Nephron (organoid): ENCODE measurements around the gene SLC16A1.
"Not testable (repeated sequence)": the region's sequence is repeated elsewhere in the genome, so short reads cannot be mapped to it uniquely, and the experiment has no call there.

Experiments used
- H3K27ac Mint-ChIP-seq, 3 experiments: 2 replicates each; pipeline ENCODE4 v1.8.0; 2020; ENCODE audit warnings: mixed read lengths in 3 of 3, mild to moderate bottlenecking in 2 of 3, moderate library complexity in 1 of 3
- H3K27me3 Mint-ChIP-seq: 2 replicates; pipeline ENCODE4 v1.8.0; 2021; ENCODE audit warnings: low read depth, mild to moderate bottlenecking, moderate library complexity, mixed read lengths
- H3K36me3 Mint-ChIP-seq: 2 replicates; pipeline ENCODE4 v1.8.0; 2020; ENCODE audit warnings: low read depth, mixed read lengths
- H3K4me1 Mint-ChIP-seq: 2 replicates; pipeline ENCODE4 v1.8.0; 2020; ENCODE audit warnings: mixed read lengths
- H3K4me3 Mint-ChIP-seq, 3 experiments: 2 replicates each; pipeline ENCODE4 v1.8.0; 2020; ENCODE audit warnings: mild to moderate bottlenecking in 3 of 3, mixed read lengths in 3 of 3, moderate library complexity in 2 of 3
- H3K9me3 Mint-ChIP-seq: 2 replicates; pipeline ENCODE4 v1.8.0; 2020; ENCODE audit warnings: mixed read lengths
- TF ChIP-seq, protein P1 (sequence below), 3 experiments: fragments of 200-600 bp; sonication (generic); IDR thresholded peaks; one replicate each; pipeline ENCODE4 v1.5.0; 2021; ENCODE audit warnings: antibody characterized with exemption in 3 of 3; ENCODE audit not compliant: unreplicated experiment in 3 of 3

Gene SLC16A1

DNA sequence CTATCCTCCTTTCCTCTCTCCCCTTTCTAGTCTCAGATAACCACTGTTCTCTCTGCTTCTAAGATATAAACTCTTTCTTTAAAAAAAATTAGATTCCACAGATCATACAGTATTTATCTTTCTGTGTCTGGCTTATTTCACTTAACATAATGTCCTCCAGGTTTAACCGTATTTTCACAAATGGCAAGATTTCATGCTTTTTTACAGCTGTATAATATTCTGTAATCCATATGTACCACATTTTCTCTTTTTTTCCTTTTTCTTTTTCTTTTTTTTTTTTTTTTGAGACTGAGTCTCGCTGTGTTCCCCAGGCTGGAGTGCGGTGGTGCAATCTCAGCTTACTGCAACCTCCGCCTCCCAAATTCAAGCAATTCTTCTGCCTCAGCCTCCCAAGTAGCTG, 5.1 kb upstream of the SLC16A1 start:
- Mint-ChIP-seq H3K4me1 (peaks cover 20% of the 10 kb centered on the region), H3K9me3 (no peaks in the 10 kb centered on the region), H3K27me3 (no peaks in the 10 kb centered on the region), H3K36me3 (peaks cover 47% of the 10 kb centered on the region), H3K4me3 (no peak overlapping the region), H3K27ac (no peak overlapping the region)
- TF ChIP-seq, protein P1, sequence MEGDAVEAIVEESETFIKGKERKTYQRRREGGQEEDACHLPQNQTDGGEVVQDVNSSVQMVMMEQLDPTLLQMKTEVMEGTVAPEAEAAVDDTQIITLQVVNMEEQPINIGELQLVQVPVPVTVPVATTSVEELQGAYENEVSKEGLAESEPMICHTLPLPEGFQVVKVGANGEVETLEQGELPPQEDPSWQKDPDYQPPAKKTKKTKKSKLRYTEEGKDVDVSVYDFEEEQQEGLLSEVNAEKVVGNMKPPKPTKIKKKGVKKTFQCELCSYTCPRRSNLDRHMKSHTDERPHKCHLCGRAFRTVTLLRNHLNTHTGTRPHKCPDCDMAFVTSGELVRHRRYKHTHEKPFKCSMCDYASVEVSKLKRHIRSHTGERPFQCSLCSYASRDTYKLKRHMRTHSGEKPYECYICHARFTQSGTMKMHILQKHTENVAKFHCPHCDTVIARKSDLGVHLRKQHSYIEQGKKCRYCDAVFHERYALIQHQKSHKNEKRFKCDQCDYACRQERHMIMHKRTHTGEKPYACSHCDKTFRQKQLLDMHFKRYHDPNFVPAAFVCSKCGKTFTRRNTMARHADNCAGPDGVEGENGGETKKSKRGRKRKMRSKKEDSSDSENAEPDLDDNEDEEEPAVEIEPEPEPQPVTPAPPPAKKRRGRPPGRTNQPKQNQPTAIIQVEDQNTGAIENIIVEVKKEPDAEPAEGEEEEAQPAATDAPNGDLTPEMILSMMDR (IDR thresholded peaks at IDR 0.05; ENCODE audit: unreplicated experiment in 3 of 3), result no peak

DNA sequence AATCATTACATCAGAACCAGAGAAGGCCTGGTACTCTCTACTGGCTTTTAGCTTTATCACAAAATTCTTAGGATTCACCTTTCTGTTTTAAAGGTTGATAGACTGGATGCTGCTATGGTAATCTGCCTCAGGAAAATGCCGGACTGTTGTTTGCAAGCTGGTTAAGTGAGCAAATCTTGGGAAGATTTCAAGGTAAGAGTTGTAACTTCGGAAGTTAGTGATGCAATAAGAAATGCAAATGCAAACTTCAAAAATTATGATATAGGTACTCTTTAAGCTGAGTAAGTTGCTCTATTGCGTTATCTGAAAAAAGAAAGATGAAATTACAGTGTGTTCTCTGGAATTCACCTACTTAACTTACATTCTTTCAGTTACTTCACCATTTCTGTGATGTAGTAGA, 4.4 kb upstream of the SLC16A1 start:
- Mint-ChIP-seq H3K4me3 (peak overlapping the region in 1 of 3 experiments; percentile 58), H3K27me3 (no peaks in the 10 kb centered on the region), H3K9me3 (no peaks in the 10 kb centered on the region), H3K36me3 (peaks cover 42% of the 10 kb centered on the region), H3K27ac (no peak overlapping the region), H3K4me1 (peaks cover 20% of the 10 kb centered on the region)
- TF ChIP-seq, protein P1 (IDR thresholded peaks at IDR 0.05; ENCODE audit: unreplicated experiment in 3 of 3), result no peak

DNA sequence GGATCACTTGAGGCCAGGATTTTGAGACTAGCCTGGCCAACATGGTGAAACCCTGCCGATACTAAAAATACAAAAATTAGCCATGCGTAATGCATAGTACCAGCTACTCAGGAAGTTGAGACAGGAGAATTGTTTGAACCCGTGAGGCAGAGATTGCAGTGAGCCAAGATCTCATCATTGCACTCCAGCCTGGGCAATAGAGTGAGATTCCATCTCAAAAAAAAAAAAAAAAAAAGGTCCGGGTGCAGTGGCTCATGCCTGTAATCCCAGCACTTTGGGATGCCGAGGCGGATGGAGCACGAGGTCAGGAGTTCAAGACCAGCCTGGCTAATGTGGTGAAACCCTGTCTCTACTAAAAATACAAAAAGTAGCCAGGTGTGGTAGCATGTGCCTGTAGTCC, 2.2 kb upstream of the SLC16A1 start:
- H3K4me3 Mint-ChIP-seq, result peak overlapping the region; percentile 41 to 99 (median 98)
- H3K36me3 Mint-ChIP-seq, result peaks cover 36% of the 10 kb centered on the region
- H3K9me3 Mint-ChIP-seq, H3K27me3 Mint-ChIP-seq, H3K27ac Mint-ChIP-seq: not testable (repeated sequence)
- H3K4me1 Mint-ChIP-seq, result peaks cover 41% of the 10 kb centered on the region

DNA sequence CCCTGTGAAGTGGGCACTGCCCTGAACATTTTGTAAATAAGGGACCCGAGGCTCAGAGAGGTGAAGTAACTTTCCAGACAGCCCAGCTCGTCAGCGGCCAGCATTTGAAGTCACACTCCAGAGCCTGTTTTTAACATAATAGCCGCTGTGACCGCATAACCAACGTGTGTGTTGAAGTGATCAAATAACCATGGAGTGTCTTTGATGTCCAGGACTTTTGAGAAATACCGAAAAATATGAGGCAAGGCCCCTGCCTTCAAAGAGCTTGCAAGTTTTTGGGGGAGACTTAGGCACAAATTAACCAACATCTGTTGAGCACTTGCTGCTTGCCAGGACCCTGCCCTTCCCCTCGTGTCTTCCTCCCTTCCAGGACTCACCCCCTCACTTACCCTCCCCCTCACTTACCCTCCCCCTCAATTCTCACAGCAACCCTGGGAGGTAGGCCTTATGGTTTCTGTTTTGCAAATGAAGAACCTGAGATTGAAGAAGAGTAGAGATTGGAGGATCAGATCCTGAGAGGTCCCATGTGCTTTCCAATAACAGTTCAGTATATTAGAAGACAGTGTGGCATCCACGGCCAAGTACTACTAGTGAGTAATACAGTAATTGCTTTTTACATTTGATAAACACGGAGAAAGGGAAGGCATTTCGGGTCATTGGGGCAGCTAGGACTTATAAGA, 1.3 kb upstream of the SLC16A1 start:
- Mint-ChIP-seq H3K4me3 (peak overlapping the region; percentile 98 to 99 (median 99)), H3K27ac (peak overlapping the region; percentile 64 to 95 (median 82)), H3K27me3 (no peaks in the 10 kb centered on the region), H3K9me3 (no peaks in the 10 kb centered on the region), H3K4me1 (peaks cover 41% of the 10 kb centered on the region), H3K36me3 (peaks cover 27% of the 10 kb centered on the region)
- TF ChIP-seq, protein P1 (IDR thresholded peaks at IDR 0.05; ENCODE audit: unreplicated experiment in 3 of 3), result no peak

DNA sequence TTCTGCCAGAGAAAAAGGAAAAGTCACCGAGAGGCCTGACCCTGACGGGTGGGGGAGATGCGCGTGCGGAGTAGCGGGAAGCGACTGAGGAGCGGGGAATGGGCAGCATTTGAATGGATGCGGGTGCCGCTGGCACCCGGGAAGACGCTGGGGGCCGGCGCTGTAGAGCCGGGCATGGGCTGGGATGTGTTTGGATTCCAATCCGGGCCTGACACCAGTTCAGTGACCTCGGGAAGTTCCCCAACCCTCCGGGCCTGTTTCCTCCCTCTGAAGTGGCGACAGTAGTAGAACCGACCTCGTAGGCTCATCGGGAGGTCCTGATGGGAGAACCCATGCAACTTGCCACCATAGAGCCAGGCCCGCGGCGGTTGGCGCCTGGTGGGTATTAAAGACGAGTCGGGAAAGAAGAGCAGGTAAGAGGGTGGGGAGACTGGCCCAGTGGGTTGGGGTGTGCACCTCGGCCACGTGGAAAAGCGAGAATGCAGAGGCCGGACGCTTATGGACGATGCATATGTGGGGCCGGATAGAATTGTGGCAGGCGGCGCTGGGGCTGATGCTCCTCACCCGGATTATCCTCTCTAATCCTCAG, 642 bp upstream of the SLC16A1 start:
- Mint-ChIP-seq H3K9me3 (no peaks in the 10 kb centered on the region), H3K4me1 (peaks cover 45% of the 10 kb centered on the region), H3K4me3 (peak overlapping the region; percentile 98 to 99 (median 99)), H3K27me3 (no peaks in the 10 kb centered on the region), H3K36me3 (peaks cover 26% of the 10 kb centered on the region), H3K27ac (peak overlapping the region; percentile 64 to 95 (median 82))
- TF ChIP-seq, protein P1 (IDR thresholded peaks at IDR 0.05; ENCODE audit: unreplicated experiment in 3 of 3), result no peak

DNA sequence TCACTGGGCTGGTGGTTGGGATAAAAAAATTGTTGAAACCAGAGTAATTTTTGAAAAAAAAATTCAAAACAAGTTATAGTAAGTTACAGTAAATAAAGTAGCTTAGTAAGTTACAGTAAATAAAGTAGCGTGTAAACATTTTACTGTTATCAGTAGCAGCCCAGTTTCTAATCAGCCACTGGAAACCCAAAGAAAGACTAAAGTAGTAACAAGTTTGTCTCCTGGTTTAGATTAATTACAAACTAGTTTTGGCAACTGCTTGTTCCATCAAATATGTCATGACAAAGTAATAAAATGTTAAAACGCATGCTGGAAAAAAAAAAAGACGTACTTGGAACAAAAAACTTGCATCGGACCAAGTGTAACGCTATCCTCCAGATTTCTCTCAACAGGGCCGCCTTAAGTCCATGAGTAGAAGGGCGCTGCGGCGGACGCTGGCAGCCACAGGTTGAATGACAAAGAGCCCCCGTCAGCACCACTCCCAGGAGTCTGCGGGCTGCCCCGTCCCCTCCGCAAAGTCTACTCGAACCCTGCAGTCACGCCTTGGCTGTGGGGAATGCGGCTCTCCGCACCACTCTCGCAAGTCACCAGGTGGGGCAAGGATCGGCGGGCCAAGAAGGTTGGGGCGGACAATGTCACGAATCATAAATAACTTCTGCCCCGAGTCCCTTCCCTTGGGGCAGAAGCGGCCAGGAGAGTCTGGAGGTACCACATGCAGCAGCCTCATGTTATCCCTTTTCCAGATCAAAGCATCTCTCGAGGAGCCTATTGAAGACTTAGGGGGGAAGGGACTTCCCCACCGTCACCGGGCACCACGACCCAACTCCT, 837 bp downstream of the SLC16A1 start:
- Mint-ChIP-seq H3K27me3 (no peaks in the 10 kb centered on the region), H3K4me3 (peak overlapping the region; percentile 98 to 99 (median 99)), H3K9me3 (no peaks in the 10 kb centered on the region), H3K27ac (peak overlapping the region; percentile 83 to 95 (median 94)), H3K4me1 (peaks cover 45% of the 10 kb centered on the region), H3K36me3 (peaks cover 14% of the 10 kb centered on the region)
- TF ChIP-seq, protein P1 (IDR thresholded peaks at IDR 0.05; ENCODE audit: unreplicated experiment in 3 of 3), result no peak
